Measurements from ENCODE around the gene DTD2.

DTD2 gene

GRCh38 chr14:31489691-31490090 is 32.4 kb upstream of the DTD2 start:
- no peak overlapping the region for H3K4me3 ChIP-seq (ENCODE audit: low read depth, low read length)
- H3K36me3 ChIP-seq (ENCODE audit: control insufficient read depth in 2 of 2, insufficient read depth in 1 of 2, low read length in 2 of 2), result no peaks in the 10 kb centered on the region
- ChIA-PET CTCF (no interaction called here), POLR2A (no interaction called here)
- TF ChIP-seq ZNF596 (tag by site-specific recombination; IDR thresholded peaks at IDR 0.05), result no peak
- no peak for TF ChIP-seq HOXC10 (CRISPR knock-in tag; IDR thresholded peaks at IDR 0.05)
- TF ChIP-seq ZNF580 (tag by site-specific recombination; IDR thresholded peaks at IDR 0.05), result no peak
- TF ChIP-seq PRDM6 (tag by site-specific recombination; IDR thresholded peaks at IDR 0.05), result no peak
- no peak for TF ChIP-seq ZFHX2 (tag by site-specific recombination; conservative IDR thresholded peaks at IDR 0.05)
- TF ChIP-seq ZNF169 (tag by site-specific recombination; IDR thresholded peaks at IDR 0.05), result no peak
- TF ChIP-seq ZSCAN16 (tag by site-specific recombination; IDR thresholded peaks at IDR 0.05), result no peak
- no peak for TF ChIP-seq ZNF530 (tag by site-specific recombination; IDR thresholded peaks at IDR 0.05; ENCODE audit: low read depth)
- H3K27ac ChIP-seq (ENCODE audit: extremely low read depth, low read depth, low read length), result no peak overlapping the region
- H3K9me3 ChIP-seq (ENCODE audit: control insufficient read depth, insufficient read depth, low read depth, low read length), result no peaks in the 10 kb centered on the region
- H3K4me1 ChIP-seq (ENCODE audit: control insufficient read depth, insufficient read depth, low read length), result no peaks in the 10 kb centered on the region

- H3K4me3 ChIP-seq (ENCODE audit: low read depth, low read length), result no peak within 1 kb of the TSS
- no peaks in the 10 kb centered on the region for H3K4me1 ChIP-seq (ENCODE audit: control insufficient read depth, insufficient read depth, low read length)
- CTCF ChIA-PET, result interaction anchor here (0.6 to 1.1 kb wide), 2 partner anchors 263 to 349 kb away, joined by 3 to 4 read pairs; no protein-coding TSS in a partner anchor
- no peak within 1 kb of the TSS for H3K27ac ChIP-seq (ENCODE audit: extremely low read depth, low read depth, low read length)
- POLR2A ChIA-PET, result no interaction called here
- H3K9me3 ChIP-seq (ENCODE audit: control insufficient read depth, insufficient read depth, low read depth, low read length), result no peaks in the 10 kb centered on the region
- no peaks in the 10 kb centered on the region for H3K36me3 ChIP-seq (ENCODE audit: control insufficient read depth in 2 of 2, insufficient read depth in 1 of 2, low read length in 2 of 2)
- no peak for TF ChIP-seq ZBTB11 (tag by site-specific recombination; conservative IDR thresholded peaks at IDR 0.05; ENCODE audit: low read depth)
These were observed 30.6 kb upstream of the DTD2 start, which contains the start of gene GPR33 for GRCh38 chr14:31487886-31488285. Gene GPR33 (minus strand): TSS chr14:31488039. CDS start chr14:31483965, 4,074 bp downstream.

GRCh38 chr14:31486764-31487163 is 29.5 kb upstream of the DTD2 start:
- H3K27ac ChIP-seq (ENCODE audit: extremely low read depth, low read depth, low read length), result no peak overlapping the region
- TF ChIP-seq ZNF521 (tag by site-specific recombination; IDR thresholded peaks at IDR 0.05) (no peak), ZBTB48 (tag by site-specific recombination; IDR thresholded peaks at IDR 0.05) (no peak), ZNF114 (tag by site-specific recombination; IDR thresholded peaks at IDR 0.05) (no peak), ZNF19 (tag by site-specific recombination; IDR thresholded peaks at IDR 0.05; ENCODE audit: low read depth) (no peak), TCF7L2 (IDR thresholded peaks at IDR 0.05; ENCODE audit: borderline replicate concordance, low read depth, low read length) (no peak), ZNF335 (tag by site-specific recombination; conservative IDR thresholded peaks at IDR 0.05) (no peak), HOXC10 (CRISPR knock-in tag; IDR thresholded peaks at IDR 0.05) (no peak), ZNF2 (tag by site-specific recombination; IDR thresholded peaks at IDR 0.05) (no peak), AEBP2 (tag by site-specific recombination; IDR thresholded peaks at IDR 0.05; ENCODE audit: borderline replicate concordance) (no peak), MEIS1 (CRISPR knock-in tag; IDR thresholded peaks at IDR 0.05; ENCODE audit: borderline replicate concordance) (no peak), ZNF473 (tag by site-specific recombination; IDR thresholded peaks at IDR 0.05) (no peak), ZNF362 (tag by site-specific recombination; IDR thresholded peaks at IDR 0.05) (no peak), KLF16 (tag by site-specific recombination; IDR thresholded peaks at IDR 0.05) (no peak), KLF17 (tag by site-specific recombination; IDR thresholded peaks at IDR 0.05) (no peak), ZNF600 (tag by site-specific recombination; IDR thresholded peaks at IDR 0.05) (no peak)
- CTCF ChIA-PET, result no interaction called here
- no peaks in the 10 kb centered on the region for H3K9me3 ChIP-seq (ENCODE audit: control insufficient read depth, insufficient read depth, low read depth, low read length)
- no peaks in the 10 kb centered on the region for H3K4me1 ChIP-seq (ENCODE audit: control insufficient read depth, insufficient read depth, low read length)
- no peaks in the 10 kb centered on the region for H3K36me3 ChIP-seq (ENCODE audit: control insufficient read depth in 2 of 2, insufficient read depth in 1 of 2, low read length in 2 of 2)
- POLR2A ChIA-PET, result no interaction called here
- no peak overlapping the region for H3K4me3 ChIP-seq (ENCODE audit: low read depth, low read length)
